AG04449 (cell line): Measurements from ENCODE around the gene GNAO1.

Experiments
- CTCF ChIA-PET: fragments of 350-600 bp; formaldehyde crosslinking; extraction: SDS; loops from one replicate; lab custom pipeline; 2021; ENCODE audit warnings: antibody characterized with exemption; lab: Yijun Ruan, JAX
- POLR2A ChIA-PET: fragments of 400-600, 350-600 bp; formaldehyde crosslinking; extraction: SDS; loops from one replicate; lab custom pipeline; 2020; ENCODE audit warnings: antibody characterized with exemption, inconsistent platforms; lab: Yijun Ruan, JAX
- DNase-seq: peaks from one replicate; pipeline ENCODE4 v3.0.0-alpha.2; 2010; ENCODE audit warnings: low read depth, low spot score
- H3K4me3 ChIP-seq: 2 replicates; pipeline ENCODE4 v1.5.1; 2011; ENCODE audit warnings: low read depth, mild to moderate bottlenecking, control low read depth, low read length
- TF ChIP-seq, protein P1 (sequence below): IDR thresholded peaks from one replicate; pipeline ENCODE4 v1.5.1; 2011; ENCODE audit warnings: mild to moderate bottlenecking, moderate library complexity, low read length, control low read depth, inconsistent platforms; ENCODE audit not compliant: insufficient read depth; ENCODE audit errors: missing control alignments

Gene GNAO1

GRCh38 chr16:56344518-56345405, 153.5 kb downstream of the GNAO1 start:
- no peak overlapping the region for H3K4me3 ChIP-seq
- ChIA-PET CTCF (interaction anchor here (1.0 kb wide), 1 partner anchor 400 kb away, joined by 3 read pairs; no protein-coding TSS in a partner anchor), POLR2A (no interaction called here)
- TF ChIP-seq, protein P1, sequence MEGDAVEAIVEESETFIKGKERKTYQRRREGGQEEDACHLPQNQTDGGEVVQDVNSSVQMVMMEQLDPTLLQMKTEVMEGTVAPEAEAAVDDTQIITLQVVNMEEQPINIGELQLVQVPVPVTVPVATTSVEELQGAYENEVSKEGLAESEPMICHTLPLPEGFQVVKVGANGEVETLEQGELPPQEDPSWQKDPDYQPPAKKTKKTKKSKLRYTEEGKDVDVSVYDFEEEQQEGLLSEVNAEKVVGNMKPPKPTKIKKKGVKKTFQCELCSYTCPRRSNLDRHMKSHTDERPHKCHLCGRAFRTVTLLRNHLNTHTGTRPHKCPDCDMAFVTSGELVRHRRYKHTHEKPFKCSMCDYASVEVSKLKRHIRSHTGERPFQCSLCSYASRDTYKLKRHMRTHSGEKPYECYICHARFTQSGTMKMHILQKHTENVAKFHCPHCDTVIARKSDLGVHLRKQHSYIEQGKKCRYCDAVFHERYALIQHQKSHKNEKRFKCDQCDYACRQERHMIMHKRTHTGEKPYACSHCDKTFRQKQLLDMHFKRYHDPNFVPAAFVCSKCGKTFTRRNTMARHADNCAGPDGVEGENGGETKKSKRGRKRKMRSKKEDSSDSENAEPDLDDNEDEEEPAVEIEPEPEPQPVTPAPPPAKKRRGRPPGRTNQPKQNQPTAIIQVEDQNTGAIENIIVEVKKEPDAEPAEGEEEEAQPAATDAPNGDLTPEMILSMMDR: no peak
- no peak for DNase-seq

- ChIA-PET CTCF (no interaction called here), POLR2A (no interaction called here)
- H3K4me3 ChIP-seq: no peak overlapping the region
- DNase-seq: no peak
- TF ChIP-seq, protein P1: no peak
Observed at GRCh38 chr16:56345406-56346050, 154.2 kb downstream of the GNAO1 start.

DNA sequence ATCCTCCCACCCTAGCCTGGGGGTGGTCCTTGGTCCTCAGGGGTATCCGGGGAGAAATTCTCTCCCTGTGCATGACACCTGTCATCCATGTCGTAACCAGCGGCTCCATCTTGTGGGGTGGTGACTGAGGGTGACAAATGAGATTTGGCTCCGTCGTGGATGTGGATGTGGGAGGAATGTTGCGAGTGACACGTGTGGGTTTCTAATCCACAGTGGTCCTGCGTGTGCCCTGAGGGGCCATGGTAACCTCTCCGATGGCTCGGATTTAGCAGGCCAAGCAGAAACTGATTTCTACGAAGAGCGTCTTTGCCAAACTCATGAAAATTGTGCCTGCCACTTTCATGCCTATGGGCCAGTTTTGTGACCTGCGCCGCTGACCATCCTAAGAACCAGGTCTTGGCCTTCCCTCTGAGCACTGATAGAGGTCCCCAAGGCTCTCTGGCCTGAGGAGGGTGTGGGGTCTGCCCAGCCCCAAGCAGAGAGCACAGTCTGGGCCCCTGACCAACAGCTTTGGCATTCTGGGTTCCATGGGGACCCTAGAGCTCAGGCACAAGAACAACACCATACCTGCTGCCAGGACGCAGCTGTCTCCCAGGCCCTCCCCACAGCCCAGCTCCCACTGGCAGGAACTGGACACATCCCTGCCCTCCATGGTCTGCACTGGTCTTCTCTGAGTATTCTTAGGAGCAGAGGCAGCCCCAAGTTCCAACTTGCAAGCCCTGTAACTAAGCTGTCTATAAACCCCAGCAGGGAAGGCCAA, 155.0 kb downstream of the GNAO1 start:
- no peak for DNase-seq
- H3K4me3 ChIP-seq: no peak overlapping the region
- ChIA-PET POLR2A (no interaction called here), CTCF (interaction anchor here (1.0 to 1.4 kb wide), 2 partner anchors 10 to 29 kb away, joined by 3 to 12 read pairs; no protein-coding TSS in a partner anchor)
- TF ChIP-seq, protein P1: no peak

- H3K4me3 ChIP-seq: no peak overlapping the region
- DNase-seq: no peak
- POLR2A ChIA-PET: no interaction called here
- CTCF ChIA-PET: interaction anchor here (1.0 to 1.4 kb wide), 3 partner anchors 9 to 29 kb away, joined by 3 to 12 read pairs (median 3); no protein-coding TSS in a partner anchor
- TF ChIP-seq, protein P1: no peak
Observed at GRCh38 chr16:56347166-56347565, 155.9 kb downstream of the GNAO1 start.

- ChIA-PET POLR2A (no interaction called here), CTCF (interaction anchor here (1.1 to 1.4 kb wide), 2 partner anchors 8 to 9 kb away, joined by 3 to 12 read pairs; no protein-coding TSS in a partner anchor)
- no peak overlapping the region for H3K4me3 ChIP-seq
- no peak for DNase-seq
- TF ChIP-seq, protein P1: no peak
Observed at GRCh38 chr16:56347670-56348069, 156.4 kb downstream of the GNAO1 start.
